Endothelial cell of hepatic sinusoid (primary cell): ENCODE results near the gene RPL7A.
"Not testable (repeated sequence)": the region's sequence is repeated elsewhere in the genome, so short reads cannot be mapped to it uniquely, and the experiment has no call there.

ENCODE experiments used
- in situ Hi-C: cut with HindIII; loops from 2 replicates; pipeline ENCODE4 v1.10.0; 2017; ENCODE audit warnings: low sequenced_read_pairs

Gene RPL7A

GRCh38 chr9:133327834-133328484 is 20.1 kb upstream of the RPL7A start:
- in situ Hi-C loops: no loop called here

- in situ Hi-C loops: not testable (repeated sequence)
Measured at GRCh38 chr9:133329306-133330156, 18.5 kb upstream of the RPL7A start.

GRCh38 chr9:133331221-133331620 is 16.8 kb upstream of the RPL7A start:
- in situ Hi-C loops: no loop called here

GRCh38 chr9:133331641-133332380 is 16.2 kb upstream of the RPL7A start:
- in situ Hi-C loops: no loop called here

GRCh38 chr9:133332381-133332730 is 15.7 kb upstream of the RPL7A start:
- in situ Hi-C loops: no loop called here

GRCh38 chr9:133333011-133333410 is 15.0 kb upstream of the RPL7A start:
- in situ Hi-C loops: no loop called here

- in situ Hi-C loops: no loop called here
Measured at GRCh38 chr9:133333566-133333965, 14.5 kb upstream of the RPL7A start.

- in situ Hi-C loops: no loop called here
Measured at GRCh38 chr9:133334161-133334560, 13.9 kb upstream of the RPL7A start.

GRCh38 chr9:133334888-133335287 is 13.1 kb upstream of the RPL7A start:
- in situ Hi-C loops: not testable (repeated sequence)

GRCh38 chr9:133335924-133336811 is 11.8 kb upstream of the RPL7A start, which contains the start of gene SURF6:
Gene SURF6 (minus strand): TSS chr9:133336188. CDS start chr9:133336132, 56 bp downstream.
- in situ Hi-C loops: no loop called here

- in situ Hi-C loops: no loop called here
Measured at GRCh38 chr9:133339641-133340040, 8.4 kb upstream of the RPL7A start.

GRCh38 chr9:133340256-133340655 is 7.8 kb upstream of the RPL7A start:
- in situ Hi-C loops: no loop called here

- in situ Hi-C loops: no loop called here
Measured at GRCh38 chr9:133340916-133341315, 7.1 kb upstream of the RPL7A start.

GRCh38 chr9:133341369-133342068 is 6.5 kb upstream of the RPL7A start:
- in situ Hi-C loops: no loop called here

- in situ Hi-C loops: no loop called here
Measured at GRCh38 chr9:133342069-133342406, 6.0 kb upstream of the RPL7A start.

- in situ Hi-C loops: no loop called here
Measured at GRCh38 chr9:133342570-133342969, 5.4 kb upstream of the RPL7A start.

GRCh38 chr9:133344071-133344470 is 3.9 kb upstream of the RPL7A start:
- in situ Hi-C loops: no loop called here

- in situ Hi-C loops: no loop called here
Measured at GRCh38 chr9:133344979-133345378, 3.0 kb upstream of the RPL7A start.

- in situ Hi-C loops: no loop called here
Measured at GRCh38 chr9:133345596-133345995, 2.4 kb upstream of the RPL7A start.
